NCI-H2171 treated with DMSO at 0.1 percent for 48 hours (cell line): Measurements from ENCODE around the gene CDC42BPA.
A peak's percentile ranks its signal among the peaks of the same experiment; 100 is the strongest.
"Not testable (repeated sequence)": the region's sequence is repeated elsewhere in the genome, so short reads cannot be mapped to it uniquely, and the experiment has no call there.

Source experiments
- DNase-seq: peaks from one replicate; lab custom pipeline; 2025; lab: John Stamatoyannopoulos, UW

CDC42BPA gene

DNA sequence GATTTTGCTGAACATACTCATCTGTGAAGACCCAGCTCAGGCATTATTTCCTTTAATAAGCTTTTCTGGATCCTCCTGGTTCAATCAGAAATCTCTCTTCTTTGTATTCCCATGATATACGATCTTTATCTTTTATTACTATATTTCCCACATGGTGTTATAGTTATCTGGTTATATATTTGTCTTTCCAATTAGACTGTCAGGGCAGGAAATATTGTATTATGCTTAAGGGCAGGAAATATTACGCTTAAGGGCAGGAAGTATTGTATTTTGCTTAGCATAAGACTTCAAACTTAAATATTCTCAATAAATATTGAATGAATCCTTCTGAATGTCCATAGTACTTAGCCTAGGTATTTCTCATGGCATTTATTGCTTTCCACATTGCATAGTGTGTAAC is 256.0 kb downstream of the CDC42BPA start:
- no peak for DNase-seq

DNA sequence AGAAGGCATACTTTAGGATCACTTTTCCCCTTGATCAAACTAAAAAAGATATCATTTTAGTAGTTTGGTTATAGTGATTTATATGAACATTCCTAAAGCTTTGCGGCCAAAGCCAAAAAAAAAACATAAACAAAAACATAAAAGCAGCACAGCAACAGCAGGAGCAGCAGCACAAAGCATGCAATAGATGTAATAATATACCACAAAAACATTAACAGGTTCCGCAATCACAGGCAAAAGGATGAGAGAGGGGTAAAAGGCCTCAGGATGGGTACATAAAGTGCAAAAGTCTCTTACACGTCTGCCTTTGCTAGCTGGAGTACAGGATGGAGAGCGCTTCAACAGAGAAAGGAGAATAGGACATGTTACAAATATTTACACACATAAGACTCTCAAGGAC is 259.2 kb downstream of the CDC42BPA start:
- no peak for DNase-seq

DNA sequence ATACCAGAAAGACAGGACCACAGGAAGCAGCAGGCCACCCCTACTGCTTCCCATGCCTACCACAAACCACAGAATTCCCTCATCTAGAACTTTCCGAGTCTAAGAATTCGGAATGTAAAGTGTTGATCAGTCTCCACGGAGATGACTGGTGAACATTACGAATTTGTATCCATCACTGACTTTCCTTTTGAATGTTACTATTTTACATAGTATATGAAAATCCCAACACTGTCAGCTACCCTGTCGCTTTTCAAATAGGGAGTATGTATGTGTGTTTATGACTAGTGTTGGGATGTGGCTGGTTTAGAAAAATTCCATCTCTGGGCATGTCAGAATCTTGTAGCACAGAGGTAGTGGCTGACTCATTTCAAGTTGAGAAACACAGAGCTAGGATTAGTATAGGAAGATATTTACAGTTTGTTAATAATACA is 260.0 kb downstream of the CDC42BPA start:
- no peak for DNase-seq

DNA sequence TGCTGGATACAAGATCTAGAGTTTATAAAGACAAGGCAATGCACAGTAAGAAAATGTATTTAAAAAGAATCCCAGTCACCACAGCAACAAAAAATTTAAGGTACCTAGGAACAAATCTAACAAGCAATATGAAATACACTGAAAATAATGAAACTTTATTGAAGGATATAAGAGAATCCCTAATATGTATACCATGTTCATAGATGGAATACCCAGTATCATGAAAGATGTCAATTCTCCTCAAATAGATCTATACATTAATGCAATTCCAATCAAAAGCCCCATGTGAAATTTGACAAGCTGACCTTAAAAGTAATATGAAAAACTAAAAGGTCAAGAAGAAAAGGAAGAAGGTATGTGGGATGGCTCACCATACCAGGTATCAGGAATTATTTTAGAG is 269.0 kb downstream of the CDC42BPA start:
- DNase-seq: no peak

DNA sequence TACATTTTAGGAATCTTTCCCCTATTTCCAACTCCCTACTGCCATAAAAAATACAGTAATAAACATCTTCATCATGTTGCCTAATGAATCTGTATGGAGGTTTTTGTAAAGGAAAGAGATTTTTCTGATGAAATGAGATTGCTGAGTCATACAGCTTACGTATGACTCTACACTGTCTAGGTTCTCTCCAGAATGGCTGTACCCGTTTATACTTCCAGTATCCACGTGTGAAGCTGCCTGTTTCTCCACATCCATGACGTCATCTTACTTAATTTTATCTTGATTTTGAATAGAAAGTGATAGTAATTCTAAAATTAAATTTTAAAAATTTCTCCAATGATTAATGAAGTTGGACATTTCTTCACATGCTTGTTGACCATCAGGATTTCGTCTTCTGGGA is 274.5 kb downstream of the CDC42BPA start:
- no peak for DNase-seq

DNA sequence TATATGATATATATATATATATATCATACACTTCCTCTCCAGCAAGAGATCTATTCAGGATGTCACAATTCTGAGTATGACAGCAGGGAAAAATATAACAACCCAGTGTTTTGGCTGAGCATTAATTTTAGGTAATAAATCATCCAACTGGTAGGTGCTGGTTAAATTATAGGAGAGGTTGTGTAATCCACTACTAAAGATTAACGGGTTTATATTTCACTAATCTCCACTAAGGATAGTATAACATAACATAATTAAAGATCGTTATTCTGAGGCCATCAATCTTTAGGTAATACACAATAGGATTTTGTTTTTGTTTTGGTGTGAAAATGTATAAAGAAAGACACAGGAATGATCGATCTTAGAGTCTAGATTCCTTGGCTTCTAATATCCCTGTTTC is 276.0 kb downstream of the CDC42BPA start:
- no peak for DNase-seq

DNA sequence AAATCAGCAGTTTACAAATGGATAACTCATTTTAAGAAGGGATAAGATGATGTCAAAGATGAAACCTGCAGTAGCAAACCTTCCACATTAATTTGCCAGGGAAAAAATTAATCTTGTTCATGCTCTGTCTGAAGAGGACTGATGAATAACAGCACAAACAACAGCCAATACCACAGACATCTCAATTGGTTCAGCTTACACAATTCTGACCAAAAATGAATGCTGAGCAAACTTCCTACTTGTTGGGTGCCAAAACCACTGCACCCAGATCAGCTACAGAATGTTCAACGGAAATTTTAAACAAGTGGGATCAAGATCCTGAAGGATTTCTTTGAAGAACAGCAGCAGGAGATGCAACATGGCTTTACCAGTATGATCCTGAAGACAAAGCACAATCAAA is 279.9 kb downstream of the CDC42BPA start:
- DNase-seq: no peak

DNA sequence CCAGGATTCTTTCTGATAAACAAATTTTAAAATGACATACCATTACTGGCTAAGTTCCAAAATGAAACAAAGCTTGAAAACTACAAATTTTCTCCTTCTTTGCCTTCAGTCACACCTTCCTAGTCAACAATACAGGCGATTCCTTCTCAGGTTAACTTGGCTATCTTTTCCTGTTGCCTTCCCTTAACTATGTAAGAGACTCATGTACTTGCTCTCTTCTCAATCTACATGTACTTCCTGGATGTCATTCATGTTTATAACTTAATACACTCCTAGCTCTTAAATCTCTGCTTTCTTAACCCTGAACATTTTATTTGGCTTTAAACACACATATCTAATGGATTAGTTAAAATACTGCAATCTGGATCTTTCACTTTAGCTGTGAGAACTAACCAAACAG is 281.2 kb downstream of the CDC42BPA start:
- DNase-seq: no peak

DNA sequence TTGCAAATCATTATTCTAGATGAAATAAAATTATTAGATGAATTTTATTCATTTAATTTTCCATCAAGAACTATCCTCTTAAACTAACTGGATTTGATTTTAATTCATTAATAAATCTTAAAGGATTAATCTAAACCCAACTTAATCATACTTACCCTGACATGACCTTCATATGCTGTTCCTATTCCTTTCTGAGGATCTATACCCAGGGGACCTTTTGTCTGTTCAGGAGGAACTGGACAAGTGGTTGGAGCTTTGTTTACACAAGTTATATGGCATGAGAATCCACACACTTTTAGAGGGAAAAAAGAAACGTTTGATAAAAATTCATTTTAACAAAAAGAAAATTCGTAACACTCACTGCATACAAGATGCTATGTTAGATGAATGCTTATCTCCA is 283.0 kb downstream of the CDC42BPA start:
- peak; percentile 9 for DNase-seq

DNA sequence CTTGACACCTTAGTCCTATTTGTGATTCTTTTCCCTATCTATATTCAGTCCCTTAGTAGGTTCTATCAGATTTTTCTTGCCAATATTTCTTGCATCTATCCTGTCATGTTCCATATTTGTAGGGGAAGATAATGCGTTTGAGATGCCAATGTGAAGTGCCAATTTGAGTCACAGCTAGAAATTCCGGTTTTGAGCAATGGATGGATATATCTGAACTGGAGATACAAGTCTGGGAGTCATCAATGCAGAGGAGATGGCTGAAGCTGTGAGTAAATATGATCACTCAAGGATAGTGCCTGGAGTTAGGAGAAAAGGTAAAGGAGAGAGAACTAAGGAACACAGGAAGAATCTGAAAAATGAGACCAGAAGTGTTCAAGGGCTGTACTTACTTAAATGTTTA is 284.4 kb downstream of the CDC42BPA start:
- DNase-seq: no peak

DNA sequence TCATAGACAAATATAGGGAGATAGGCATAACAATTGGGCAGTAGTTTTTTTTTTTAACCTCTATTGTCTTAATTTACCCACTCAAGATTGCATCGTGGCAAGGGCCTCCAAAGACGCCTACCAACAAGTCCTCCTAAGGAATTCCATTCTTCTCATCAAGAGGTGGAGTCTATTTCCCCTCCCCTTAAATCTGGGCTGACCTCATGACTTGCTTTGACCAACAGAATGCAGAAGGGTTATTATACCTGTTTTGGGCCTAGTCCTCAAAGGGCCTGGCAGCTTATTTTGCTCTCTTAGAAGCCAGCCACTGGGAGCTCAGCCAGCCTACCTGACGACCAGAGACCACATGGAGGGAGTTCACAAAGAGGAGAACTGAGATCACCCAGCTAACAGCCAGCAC is 285.9 kb downstream of the CDC42BPA start:
- no peak for DNase-seq

DNA sequence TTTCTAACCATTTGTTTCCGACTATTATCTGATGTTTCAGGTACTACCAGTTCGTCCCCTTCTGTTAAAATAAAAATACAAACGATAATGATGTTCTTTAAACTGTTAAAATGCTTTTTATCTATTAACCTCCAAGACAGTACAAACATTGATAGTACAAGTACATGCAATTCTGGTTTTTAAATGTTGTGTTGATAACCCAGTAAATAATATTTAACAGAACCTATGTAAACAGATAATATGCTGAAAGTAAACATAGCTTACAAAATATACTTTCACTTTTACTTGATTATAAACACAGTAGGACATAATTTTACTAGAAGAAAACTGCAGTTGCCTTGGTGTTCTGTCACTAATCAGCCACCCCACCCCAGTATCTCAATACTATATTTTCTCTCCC is 301.3 kb downstream of the CDC42BPA start:
- DNase-seq: no peak

DNA sequence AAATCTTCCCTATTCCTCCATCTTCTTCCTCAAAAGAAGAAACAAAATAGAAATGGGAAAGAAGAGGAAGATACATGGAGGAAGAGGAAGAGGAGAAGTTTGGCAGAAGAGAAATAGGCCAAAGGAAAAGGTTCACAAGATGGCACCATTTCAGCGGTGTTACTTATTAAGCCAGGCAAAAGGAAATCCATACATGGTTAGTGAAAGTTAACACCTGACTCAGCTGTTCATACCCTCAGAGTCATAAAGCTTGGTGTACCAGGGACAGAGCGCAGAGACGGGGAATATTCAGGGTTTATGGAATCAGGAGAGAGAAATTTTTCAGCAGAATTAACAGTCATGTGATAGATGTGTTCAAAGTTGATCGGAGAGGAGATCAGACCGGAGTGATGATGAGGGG is 307.6 kb downstream of the CDC42BPA start:
- no peak for DNase-seq

DNA sequence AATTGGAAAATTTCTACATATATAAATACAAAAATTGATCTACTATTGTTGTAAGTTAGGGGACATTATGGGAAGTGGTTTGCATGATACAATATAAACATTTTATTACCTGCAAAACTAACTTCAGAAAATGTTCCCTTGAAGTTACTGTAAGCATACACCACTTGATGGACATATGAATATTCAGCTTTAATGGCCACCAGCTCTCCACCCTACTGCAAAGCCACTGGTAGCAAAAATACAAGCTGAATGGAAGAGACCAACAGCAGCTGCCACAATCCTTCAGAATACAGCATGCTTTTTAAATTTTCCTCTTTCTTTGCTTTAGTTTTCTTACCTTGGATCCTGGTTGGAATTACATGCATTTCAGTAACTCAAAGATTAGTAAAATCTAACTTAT is 308.4 kb downstream of the CDC42BPA start:
- no peak for DNase-seq

DNA sequence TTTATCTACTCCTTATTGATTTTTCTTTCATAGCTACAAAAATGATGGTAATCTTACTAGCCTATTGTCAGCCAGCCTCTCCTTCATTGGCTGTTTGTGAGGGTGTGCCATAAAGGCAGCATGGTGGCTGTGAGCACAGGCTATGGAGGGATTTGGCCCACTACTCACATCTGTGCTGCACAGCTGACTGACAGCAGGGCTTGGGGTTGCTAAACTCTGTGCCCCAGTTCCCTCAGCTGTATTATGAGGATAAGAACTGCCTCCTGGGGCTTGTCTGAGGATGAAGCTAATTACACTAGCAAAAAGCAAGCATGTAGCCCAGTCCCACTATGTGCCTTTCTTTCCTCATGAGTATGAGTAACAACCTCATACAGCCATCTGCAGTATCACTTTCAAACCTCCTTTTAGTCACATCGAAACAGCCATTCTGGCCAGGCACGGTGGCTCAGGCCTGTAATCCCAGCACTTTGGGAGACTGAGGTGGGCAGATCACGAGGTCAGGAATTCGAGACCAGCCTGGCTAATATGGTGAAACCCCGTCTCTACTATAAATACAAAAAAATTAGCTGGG is 312.0 kb downstream of the CDC42BPA start:
- no peak for DNase-seq

DNA sequence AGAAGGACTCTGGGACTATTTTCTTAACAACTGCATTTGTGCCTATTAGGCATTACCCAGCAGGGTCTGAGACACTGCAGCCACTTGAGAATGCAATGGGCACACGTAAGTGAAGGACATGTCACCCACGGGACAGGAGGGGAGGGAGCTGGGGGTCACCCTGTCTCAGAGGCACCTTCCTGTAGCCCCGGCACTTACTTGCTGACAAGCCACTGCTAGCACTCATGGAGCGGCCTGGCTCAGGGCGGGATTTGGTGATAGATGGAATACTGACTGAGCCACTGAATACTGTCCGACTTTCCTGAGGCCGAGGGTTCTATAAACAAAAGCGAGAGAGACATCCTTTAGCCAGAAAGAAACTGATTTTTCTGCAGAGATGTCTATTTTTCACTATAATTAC is 313.5 kb downstream of the CDC42BPA start:
- DNase-seq: no peak

DNA sequence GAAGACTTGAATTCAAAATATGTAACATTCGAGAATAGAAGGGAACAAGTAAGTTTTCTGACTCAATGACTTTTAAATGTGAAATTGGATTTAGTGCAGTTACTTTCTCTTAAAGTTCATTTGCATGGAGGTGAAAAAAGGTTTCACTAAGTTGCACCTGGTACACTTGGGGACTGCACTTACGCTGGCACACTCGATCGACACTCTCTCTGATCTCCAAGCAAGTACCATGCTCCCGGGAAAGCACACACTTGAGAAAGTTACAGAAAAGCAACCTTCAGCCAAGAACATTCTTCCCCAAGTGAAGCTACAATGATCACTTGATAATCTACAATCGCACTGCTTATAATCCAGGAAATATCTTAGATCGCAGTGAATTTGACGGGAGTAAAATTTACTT is 315.1 kb downstream of the CDC42BPA start:
- no peak for DNase-seq

DNA sequence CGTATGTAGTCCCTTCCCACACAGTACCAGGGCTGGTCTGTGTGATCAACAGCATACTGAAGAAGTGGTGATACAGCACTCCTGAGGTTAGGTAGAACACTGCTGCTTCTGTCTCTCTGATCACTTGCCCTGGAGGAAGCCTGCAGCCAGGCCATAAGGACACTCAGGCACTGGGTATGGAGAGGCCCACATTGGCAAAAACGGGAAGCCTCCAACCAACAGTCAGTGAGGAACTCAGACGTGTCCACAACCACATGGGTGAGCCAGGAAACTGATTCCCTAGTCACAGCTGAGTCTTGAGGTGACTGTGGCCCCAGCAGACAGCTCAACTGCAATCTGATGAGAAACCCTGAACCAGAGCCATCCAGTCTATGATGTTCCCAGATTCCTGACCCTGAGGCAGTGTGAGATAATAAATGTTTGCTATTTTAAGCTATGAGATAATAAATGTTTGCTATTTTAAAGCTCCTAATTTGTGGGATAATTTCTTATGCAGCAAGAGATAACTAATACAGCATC is 315.7 kb downstream of the CDC42BPA start:
- no peak for DNase-seq

DNA sequence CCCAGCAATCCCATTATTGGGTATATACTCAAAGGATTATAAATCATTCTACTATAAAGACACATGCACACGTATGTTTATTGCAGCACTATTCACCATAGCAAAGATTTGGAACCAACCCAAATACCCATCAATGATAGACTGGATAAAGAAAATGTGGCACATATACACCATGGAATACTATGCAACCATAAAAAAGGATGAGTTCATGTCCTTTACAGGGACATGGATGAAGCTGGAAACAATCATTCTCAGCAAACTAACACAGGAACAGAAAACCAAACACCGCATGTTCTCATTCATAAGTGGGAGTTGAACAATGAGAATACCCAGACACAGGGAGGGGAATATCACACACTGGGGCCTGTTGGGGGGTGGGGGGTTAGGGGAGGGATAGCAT is 318.7 kb downstream of the CDC42BPA start:
- not testable (repeated sequence) for DNase-seq

DNA sequence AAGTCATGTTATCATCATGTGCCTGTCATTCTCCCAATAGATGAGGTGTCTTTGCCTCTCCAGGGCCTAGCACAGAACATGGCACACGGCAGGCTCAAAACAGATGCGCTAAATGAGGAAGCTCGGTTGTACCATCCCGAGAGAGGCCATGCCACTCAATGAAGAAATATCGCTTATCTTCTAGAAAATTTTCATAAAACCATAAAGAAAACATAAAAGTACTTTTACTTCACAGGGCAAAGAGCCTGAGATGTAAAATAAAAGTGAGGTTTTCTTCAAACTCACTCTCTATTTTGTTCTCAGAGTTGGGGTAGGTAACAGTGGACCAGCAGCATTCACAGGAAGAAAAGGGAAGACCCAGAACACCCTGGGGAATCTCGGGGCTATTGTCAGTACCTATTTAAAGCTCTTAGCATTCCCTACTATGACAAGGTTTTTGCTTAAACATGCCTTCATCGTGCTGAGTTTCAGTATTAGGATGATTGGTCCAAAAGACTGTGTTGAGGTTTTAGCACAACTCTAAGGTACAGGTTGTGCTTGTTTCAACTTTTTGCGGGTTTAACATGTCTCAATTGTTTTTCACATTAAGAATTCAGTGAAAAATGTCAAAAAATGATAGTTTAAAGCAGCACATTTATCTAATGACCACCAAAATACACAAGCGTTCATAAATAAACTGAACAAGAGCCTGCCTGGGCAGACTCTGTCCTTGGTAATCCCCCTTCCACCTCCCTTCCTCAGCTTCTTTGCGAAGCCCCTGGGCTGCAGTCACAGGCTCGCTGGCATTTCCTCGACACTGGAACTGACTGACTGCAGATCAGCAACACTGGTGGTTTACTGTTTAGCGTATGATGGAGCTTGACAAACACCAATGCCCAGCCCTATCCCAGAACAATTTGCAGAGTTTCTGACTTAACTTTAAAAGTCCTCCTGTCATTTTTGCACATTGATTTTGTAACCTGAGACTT is 322.6 kb downstream of the CDC42BPA start:
- no peak for DNase-seq

DNA sequence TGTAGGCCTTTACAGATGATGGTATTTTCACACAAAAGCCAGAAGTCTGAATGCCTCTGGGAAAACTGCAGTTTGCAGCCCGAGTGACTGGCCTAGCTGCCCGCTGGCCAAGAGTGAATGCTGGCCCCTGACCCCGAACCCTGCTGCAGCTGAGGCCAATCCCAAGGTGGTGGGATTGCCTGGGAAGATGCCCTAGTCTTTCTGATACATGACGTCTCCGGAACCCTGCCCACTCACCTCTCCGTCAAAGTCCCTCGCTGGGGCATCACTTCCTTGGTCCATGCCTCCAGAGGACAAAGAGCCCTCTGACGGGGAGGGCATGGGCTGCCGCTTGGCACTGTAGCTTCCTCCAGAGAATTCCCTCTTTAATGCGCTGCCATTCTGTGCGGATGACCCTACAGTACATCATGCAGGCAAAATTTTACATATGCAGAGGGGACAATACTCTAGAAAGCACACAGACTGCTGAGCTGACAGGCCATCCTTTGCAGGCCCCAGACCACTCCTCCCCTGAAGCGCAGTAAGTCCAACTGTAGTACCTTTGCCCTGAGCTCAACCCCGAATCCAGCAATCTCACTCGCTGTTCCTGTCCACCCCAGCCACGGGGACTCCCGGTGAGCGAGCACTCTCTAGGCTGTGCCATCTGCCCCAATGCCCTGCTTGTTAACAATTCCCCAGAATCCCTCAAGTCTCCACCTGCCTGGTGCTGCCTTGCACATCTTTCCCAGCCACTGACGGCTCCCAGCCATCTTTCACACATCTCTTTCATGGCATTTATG is 323.5 kb downstream of the CDC42BPA start:
- peak; percentile 14 for DNase-seq

DNA sequence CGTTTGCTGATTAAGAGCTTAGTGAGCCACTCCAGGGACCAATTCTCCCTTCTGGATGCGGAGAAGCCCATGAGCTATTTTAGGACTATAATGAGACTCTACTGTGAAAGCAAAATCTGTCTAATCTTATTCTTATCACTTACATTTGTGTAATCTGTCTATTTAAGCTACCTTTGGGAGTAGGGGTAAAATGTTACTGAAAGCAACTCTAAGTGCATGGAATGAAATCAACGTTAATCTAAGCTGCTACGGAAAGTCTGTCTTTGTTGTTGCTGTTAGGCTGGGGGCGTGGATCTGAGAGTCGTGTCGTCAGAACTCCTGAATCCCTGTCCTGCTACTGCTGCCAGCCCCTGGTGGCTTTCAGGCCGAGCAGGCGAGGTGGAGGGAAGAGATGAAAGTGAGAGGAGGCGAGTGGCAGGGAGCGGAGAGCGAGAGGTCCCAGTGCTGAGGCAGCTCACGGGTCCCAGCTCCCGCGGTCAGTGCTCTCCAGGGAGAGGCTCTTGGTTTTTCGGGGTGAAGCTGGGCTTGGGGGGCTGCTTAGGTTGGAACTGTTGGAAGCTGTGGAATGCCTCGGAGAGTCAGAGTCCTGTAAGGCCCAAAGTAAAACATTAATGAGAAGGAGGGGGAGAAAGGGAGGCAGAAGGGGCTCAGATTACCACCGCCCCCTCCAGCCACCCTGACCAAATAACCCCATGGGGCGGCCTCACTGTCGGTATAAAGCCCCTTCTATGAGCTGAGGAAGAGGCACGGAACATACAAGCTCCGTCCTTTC is 324.3 kb downstream of the CDC42BPA start:
- DNase-seq: no peak
